ENCODE measurements around the gene METTL5.
"Not testable (repeated sequence)": the region's sequence is repeated elsewhere in the genome, so short reads cannot be mapped to it uniquely, and the experiment has no call there.

The METTL5 gene

GRCh38 chr2:169828141-169828811, 3.6 kb upstream of the METTL5 start:
- DNase-seq (ENCODE audit: low read depth) = no peak

GRCh38 chr2:169827272-169828140, 2.8 kb upstream of the METTL5 start, which contains the start of gene UBR3:
Gene UBR3, plus strand, starts transcription at chr2:169827454. Its CDS starts 54 bp downstream, at chr2:169827508.
- DNase-seq (ENCODE audit: low read depth) = peak; percentile 88

DNA sequence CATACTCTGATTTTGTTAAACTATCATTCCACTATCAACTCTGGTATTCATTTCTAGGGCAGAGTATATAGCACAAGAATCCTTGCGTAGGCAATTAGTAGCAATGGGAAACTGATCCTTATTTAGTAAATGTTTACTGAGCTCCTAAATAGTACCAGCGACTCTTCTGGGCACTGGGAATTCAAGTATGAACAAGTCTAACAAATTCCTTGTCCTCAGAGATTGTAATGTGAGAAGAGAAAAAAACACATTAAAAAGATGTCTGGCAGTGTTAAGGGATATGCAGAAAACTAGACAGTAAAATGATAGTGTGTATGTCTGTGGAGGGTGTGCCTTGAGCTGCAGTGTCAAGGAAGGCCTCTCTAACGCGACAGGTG, 721 bp downstream of the METTL5 start:
- no peak for DNase-seq (ENCODE audit: low read depth)

DNA sequence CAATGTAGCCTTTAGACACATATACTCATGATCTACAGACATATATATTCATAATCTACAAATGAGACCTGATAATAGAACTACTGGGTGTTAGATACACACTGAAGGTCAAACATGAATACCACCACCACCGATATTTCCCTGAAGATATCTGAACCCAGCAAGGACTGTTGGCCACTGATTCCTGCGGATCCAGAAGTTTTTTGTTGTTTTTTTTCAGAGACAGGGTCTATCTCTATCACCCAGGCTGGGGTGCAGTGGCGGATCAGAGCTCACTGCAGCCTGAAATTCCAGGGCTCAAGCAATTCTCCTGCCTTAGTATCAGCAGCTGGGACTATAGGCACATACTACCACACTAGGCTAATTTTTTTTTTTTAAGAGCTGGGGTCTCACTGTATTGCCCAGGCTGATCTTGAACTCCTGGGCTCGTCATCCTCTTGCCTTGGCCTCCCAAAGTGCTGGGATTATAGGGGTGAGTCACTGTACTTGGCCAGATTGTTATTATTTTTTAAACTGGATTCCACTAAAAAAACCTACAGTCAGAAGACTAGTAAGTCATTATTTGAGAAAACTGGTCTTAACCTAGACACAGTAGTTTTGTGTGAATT, 1.8 kb downstream of the METTL5 start:
- no peak for DNase-seq (ENCODE audit: low read depth)

- DNase-seq (ENCODE audit: low read depth) = no peak
Measured at GRCh38 chr2:169822036-169822435, 2.7 kb downstream of the METTL5 start.

- DNase-seq (ENCODE audit: low read depth) = not testable (repeated sequence)
Measured at GRCh38 chr2:169820101-169820500, 4.6 kb downstream of the METTL5 start.

GRCh38 chr2:169819106-169819505, 5.6 kb downstream of the METTL5 start:
- peak; percentile 56 for DNase-seq (ENCODE audit: low read depth)

DNA sequence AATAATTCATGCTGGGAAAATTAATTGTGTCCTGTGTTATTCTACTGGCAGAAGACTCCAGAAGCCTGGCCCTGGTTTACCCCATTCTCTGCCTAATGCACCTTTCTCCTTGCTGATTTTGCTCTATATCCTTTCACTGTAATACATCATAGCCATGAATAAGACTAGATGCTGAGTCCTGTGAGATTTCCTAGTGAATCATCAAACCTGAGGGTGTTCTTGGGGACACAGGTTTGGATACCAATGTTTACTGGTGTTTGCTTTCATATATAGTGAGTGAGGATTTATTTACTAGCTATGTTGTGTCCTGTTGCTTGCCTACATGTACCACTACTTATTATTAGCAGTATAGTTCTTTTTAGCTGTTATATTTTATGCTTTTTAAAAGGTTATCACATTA, 6.5 kb downstream of the METTL5 start:
- no peak for DNase-seq (ENCODE audit: low read depth)

- DNase-seq (ENCODE audit: low read depth) = not testable (repeated sequence)
Measured at GRCh38 chr2:169817369-169817768, 7.3 kb downstream of the METTL5 start.

GRCh38 chr2:169816961-169817360, 7.7 kb downstream of the METTL5 start:
- DNase-seq (ENCODE audit: low read depth) = not testable (repeated sequence)

GRCh38 chr2:169815849-169816248, 8.9 kb downstream of the METTL5 start:
- DNase-seq (ENCODE audit: low read depth) = peak; percentile 71

DNA sequence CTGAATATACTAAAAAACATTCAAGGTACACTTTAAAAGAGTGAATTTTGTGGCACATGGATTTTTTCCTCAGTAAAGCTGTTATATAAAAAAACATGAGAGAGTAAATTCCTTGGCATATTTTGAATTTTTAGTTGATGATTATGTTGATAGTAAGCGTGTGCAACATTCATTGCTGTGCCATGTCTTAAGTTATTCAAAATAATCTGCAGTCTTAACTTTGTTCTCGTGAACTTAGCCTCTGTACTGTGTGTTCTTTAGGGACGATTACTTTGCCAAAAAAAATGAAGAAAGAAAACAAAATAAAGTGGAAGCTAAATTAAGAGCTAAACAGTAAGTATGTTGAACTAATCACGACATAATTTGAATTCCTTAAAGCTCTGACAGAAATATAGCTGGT, 16.5 kb downstream of the METTL5 start:
- peak; percentile 70 for DNase-seq (ENCODE audit: low read depth)

GRCh38 chr2:169806586-169806985, 18.1 kb downstream of the METTL5 start:
- no peak for DNase-seq (ENCODE audit: low read depth)

- DNase-seq (ENCODE audit: low read depth) = no peak
Measured at GRCh38 chr2:169803480-169803879, 21.2 kb downstream of the METTL5 start.

DNA sequence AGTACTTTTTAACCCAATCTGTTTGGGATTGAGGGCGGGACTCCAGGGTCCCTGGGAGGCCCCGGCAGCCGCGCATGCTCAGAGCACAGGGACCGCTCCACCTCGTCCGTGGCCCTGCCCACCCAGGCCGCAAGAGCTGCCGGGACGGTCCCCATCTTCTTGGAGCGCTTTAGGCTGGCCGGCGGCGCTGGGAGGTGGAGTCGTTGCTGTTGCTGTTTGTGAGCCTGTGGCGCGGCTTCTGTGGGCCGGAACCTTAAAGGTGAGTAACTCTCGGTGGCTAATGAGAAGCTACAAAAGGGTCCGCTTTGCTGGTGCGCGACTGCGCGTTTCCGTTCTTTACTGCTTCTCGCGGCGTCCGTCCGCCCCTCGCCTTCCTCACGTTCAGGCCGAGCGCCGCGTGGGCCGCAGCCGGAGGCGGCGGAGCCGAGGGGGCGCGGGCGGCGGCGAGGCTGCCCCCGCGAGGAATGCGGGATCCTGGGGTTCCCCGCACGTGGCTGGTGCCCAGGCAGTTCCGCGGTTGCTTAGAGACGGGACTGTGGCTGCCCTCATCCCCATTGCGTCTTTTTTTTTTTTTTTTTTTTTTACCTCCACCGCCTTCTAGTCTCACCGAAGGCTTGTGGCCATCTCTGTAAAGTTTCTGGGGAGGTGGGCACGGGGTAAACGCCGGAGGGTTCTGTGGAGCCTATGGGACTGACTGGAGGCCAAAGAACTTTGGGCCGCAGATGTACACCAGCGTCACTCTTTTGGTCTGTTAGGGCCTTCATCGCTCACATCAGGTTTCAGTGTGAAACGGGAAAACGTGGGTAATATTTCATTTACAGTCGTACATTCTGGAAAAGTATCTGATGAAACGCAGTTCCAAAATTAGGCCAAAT, 25.8 kb downstream of the METTL5 start, which contains the start of gene SSB:
Gene SSB (plus strand): TSS at position 154 of the 875 bp plus-strand sequence. CDS start 2,090 bp downstream, outside the sequence.
- peak; percentile 90 for DNase-seq (ENCODE audit: low read depth)

- no peak for DNase-seq (ENCODE audit: low read depth)
Measured at GRCh38 chr2:169798397-169798717, 26.3 kb downstream of the METTL5 start.

- DNase-seq (ENCODE audit: low read depth) = no peak
Measured at GRCh38 chr2:169797601-169798000, 27.1 kb downstream of the METTL5 start.

GRCh38 chr2:169796441-169796840, 28.3 kb downstream of the METTL5 start:
- DNase-seq (ENCODE audit: low read depth) = no peak

- DNase-seq (ENCODE audit: low read depth) = no peak
Measured at GRCh38 chr2:169795181-169795580, 29.5 kb downstream of the METTL5 start.

GRCh38 chr2:169790581-169790980, 34.1 kb downstream of the METTL5 start:
- no peak for DNase-seq (ENCODE audit: low read depth)

- DNase-seq (ENCODE audit: low read depth) = no peak
Measured at GRCh38 chr2:169782513-169782912, 42.2 kb downstream of the METTL5 start.

Data from fibroblast of the conjunctiva (primary cell).